ENCODE results near the gene MT2A. TPM values are rescaled to one million over a fixed set of nuclear protein-coding genes. Genes with fewer than 3 reads are reported as not detected.

The MT2A gene
- total RNA-seq, 4 donors from 2014 or later = 42.8 to 285 (median 54.6) TPM

DNA sequence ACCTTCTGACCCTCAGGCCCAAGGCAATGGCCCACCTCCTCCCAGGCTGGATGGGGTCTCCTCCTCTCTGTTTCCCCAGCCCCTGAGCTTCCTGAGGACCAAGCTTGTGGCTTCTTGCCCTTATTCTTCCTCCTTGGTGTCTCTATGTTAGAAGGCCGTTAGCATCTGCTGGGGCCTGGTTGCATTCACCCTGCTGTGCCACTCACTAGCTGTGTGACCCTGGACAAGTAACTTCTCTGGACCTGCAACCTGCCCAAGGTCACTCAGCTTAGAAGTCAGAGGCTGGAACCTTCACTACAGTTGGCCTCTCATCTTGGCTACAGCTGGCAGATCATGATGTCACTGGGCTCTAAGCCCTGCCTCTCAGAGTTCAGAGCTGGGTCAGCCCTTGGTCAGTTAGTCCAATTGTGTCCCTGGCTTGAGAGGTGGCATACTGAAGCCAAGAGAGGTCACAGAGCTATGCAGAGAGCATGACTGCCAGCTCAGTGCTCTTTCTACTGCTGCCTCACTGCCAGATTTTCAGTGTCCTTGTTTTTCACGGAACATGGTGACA is 3.0 kb downstream of the MT2A start:
- no peaks in the 10 kb centered on the region for H3K27me3 ChIP-seq
- TF ChIP-seq, protein P1, sequence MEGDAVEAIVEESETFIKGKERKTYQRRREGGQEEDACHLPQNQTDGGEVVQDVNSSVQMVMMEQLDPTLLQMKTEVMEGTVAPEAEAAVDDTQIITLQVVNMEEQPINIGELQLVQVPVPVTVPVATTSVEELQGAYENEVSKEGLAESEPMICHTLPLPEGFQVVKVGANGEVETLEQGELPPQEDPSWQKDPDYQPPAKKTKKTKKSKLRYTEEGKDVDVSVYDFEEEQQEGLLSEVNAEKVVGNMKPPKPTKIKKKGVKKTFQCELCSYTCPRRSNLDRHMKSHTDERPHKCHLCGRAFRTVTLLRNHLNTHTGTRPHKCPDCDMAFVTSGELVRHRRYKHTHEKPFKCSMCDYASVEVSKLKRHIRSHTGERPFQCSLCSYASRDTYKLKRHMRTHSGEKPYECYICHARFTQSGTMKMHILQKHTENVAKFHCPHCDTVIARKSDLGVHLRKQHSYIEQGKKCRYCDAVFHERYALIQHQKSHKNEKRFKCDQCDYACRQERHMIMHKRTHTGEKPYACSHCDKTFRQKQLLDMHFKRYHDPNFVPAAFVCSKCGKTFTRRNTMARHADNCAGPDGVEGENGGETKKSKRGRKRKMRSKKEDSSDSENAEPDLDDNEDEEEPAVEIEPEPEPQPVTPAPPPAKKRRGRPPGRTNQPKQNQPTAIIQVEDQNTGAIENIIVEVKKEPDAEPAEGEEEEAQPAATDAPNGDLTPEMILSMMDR (IDR thresholded peaks at IDR 0.05) = no peak
- TF ChIP-seq POLR2A (IDR thresholded peaks at IDR 0.05) = no peak
- H3K36me3 ChIP-seq = no peaks in the 10 kb centered on the region
- no peak overlapping the region for H3K4me3 ChIP-seq (replicated peaks in 1 of 3)
- intact Hi-C loops (cut with DNase I) = no loop called here
- WGBS, 2 donors = 36 to 54% methylated on average over 2 of the region's 2 CpGs
- peak overlapping the region; percentile 61 to 97 (median 89) for H3K27ac ChIP-seq
- peak; percentile 60 to 69 for DNase-seq
- no peaks in the 10 kb centered on the region for H3K9me3 ChIP-seq
- H3K4me1 ChIP-seq = peaks cover 39 to 40% of the 10 kb centered on the region in 2 donors

DNA sequence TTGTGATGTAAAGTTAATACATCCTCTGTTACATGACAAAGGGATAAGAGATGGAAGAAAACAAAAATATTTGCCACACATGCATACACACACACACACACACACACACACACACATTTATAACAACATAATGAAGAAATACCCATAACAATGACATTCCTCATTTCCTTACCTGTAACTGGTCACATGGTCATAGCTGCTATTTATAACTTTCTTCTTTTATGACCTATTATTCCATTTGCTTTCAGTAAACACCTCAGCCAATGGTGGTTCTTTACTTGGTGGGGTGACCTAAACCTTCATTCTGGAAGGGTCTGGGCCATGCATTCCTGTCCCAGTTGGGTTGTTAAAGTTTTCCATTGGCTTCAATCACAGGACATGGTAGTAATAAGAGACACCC is 5.3 kb downstream of the MT2A start:
- DNase-seq = no peak
- H3K27me3 ChIP-seq = no peaks in the 10 kb centered on the region
- no peaks in the 10 kb centered on the region for H3K36me3 ChIP-seq
- no peak for TF ChIP-seq POLR2A (IDR thresholded peaks at IDR 0.05)
- TF ChIP-seq, protein P1 (IDR thresholded peaks at IDR 0.05) = no peak
- H3K4me1 ChIP-seq = peaks cover 31 to 42% of the 10 kb centered on the region in 2 donors
- H3K27ac ChIP-seq = no peak overlapping the region
- H3K9me3 ChIP-seq = no peaks in the 10 kb centered on the region
- no peak overlapping the region for H3K4me3 ChIP-seq (replicated peaks in 1 of 3)
- intact Hi-C loops (cut with DNase I) = no loop called here

DNA sequence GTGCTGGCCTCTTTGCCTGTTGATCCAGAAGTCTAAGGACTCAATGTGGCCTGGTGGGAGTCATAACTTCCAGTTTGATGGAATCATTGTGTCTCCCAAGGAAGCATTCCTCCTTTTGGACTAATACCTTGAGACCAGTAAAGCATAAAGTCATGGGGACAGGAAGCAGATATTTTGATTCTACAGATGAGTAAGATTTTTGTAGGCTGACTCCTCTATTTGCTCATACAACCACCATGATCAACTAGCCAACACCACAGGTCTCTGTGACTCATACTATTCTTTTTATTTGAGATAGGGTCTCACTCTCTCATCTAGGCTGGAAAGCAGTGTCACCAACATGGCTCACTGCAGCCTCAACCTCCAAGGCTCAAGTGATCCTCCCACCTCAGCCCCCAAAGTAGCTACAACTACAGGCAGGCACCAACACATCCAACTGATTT is 6.2 kb downstream of the MT2A start:
- Histone ChIP-seq H3K4me3 (replicated peaks in 1 of 3) (no peak overlapping the region), H3K4me1 (peaks cover 29 to 42% of the 10 kb centered on the region in 2 donors), H3K9me3 (no peaks in the 10 kb centered on the region), H3K27me3 (no peaks in the 10 kb centered on the region), H3K27ac (no peak overlapping the region), H3K36me3 (no peaks in the 10 kb centered on the region)
- intact Hi-C loops (cut with DNase I) = no loop called here
- TF ChIP-seq, protein P1 (IDR thresholded peaks at IDR 0.05) = no peak
- no peak for TF ChIP-seq POLR2A (IDR thresholded peaks at IDR 0.05)
- no peak for DNase-seq

DNA sequence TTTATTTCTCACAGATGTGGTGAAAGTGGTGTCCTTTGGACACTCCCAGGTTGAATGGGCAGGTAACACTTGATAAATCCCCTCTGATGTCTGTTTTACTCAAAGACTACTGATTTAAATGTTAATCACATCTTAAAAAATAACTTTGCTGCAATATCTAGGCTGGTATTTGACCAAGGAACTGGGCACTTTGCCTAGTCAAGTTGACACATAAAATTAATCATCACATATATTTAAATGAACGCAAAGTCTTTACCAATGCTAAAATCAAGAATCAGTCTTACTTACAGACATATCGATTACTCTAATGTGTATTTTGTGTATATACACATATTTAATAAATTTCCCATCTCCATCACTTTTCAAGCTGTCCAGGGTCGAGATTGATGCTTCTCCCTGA is 7.0 kb downstream of the MT2A start:
- no peak overlapping the region for H3K27ac ChIP-seq
- H3K36me3 ChIP-seq = no peaks in the 10 kb centered on the region
- no peaks in the 10 kb centered on the region for H3K27me3 ChIP-seq
- TF ChIP-seq POLR2A (IDR thresholded peaks at IDR 0.05) = no peak
- TF ChIP-seq, protein P1 (IDR thresholded peaks at IDR 0.05) = no peak
- intact Hi-C loops (cut with DNase I) = no loop called here
- H3K4me3 ChIP-seq (replicated peaks in 1 of 3) = no peak overlapping the region
- no peaks in the 10 kb centered on the region for H3K9me3 ChIP-seq
- 92 to 96% methylated on average over 3 of the region's 3 CpGs for WGBS, 2 donors
- H3K4me1 ChIP-seq = peaks cover 21 to 37% of the 10 kb centered on the region in 2 donors
- DNase-seq = no peak

DNA sequence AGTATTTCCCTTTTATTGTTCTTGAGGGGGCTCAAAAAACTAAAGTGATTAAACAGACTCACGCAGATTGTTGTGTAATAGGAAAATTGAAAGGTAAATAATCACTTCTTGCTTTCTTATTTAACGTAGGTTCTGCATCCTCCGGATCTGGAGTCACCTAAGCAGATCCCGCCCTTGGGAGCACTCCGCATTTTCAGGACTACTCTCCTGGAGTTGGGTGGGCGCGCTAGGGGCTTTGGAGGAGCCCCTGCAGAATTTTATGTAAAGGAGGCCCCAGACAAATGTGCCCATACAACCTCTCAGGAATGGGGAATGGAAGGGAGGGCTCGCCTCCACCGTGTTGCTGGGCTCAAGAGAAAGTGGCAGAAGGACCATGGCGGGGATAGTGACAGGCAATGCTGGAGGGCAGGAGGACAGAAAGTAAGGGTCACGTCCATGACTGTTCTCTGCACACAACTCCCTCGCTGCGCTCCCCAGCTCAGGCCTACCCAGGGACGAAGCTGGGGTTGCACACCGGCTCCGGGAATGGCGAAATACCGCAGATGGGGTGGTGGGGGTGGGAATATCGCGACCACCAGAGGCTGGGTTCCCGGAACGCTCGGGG is 8.3 kb downstream of the MT2A start:
- intact Hi-C loops (cut with DNase I) = no loop called here
- Histone ChIP-seq H3K36me3 (no peaks in the 10 kb centered on the region), H3K4me3 (replicated peaks in 1 of 3) (peak overlapping the region in 2 of 3 donors; percentile 5 to 16), H3K27me3 (no peaks in the 10 kb centered on the region), H3K4me1 (peaks cover 11 to 24% of the 10 kb centered on the region in 2 donors), H3K27ac (peak overlapping the region; percentile 46 to 60 (median 50)), H3K9me3 (no peaks in the 10 kb centered on the region)
- 51 to 58% methylated on average over 23 of the region's 23 CpGs for WGBS, 2 donors
- no peak for DNase-seq
- TF ChIP-seq, protein P1 (IDR thresholded peaks at IDR 0.05) = no peak
- TF ChIP-seq POLR2A (IDR thresholded peaks at IDR 0.05) = no peak
